Mucosa of gallbladder (tissue), 1 donor: Measurements from ENCODE around the gene NUP37. TPM values are rescaled to one million over a fixed set of nuclear protein-coding genes. Genes with fewer than 3 reads are reported as not detected.
"Not testable (repeated sequence)": the region's sequence is repeated elsewhere in the genome, so short reads cannot be mapped to it uniquely, and the experiment has no call there.

Source experiments
- DNase-seq: peaks from one replicate; pipeline ENCODE4 v3.0.0-alpha.2; 2020; ENCODE audit warnings: low spot score
- total RNA-seq: library from RNA; stranded (reverse); gene quantifications from one replicate; pipeline ENCODE4 v1.2.1, GENCODE V29; 2021
- donor health status: DM: no; HTN: no; CAD: no.

Gene NUP37
- total RNA-seq, 1 donor from 2014 or later = 13.6 TPM

GRCh38 chr12:102089228-102089835, 30.6 kb downstream of the NUP37 start:
- not testable (repeated sequence) for DNase-seq

GRCh38 chr12:102080842-102081241, 39.1 kb downstream of the NUP37 start:
- no peak for DNase-seq

GRCh38 chr12:102072092-102072491, 47.8 kb downstream of the NUP37 start:
- not testable (repeated sequence) for DNase-seq

GRCh38 chr12:102069707-102070106, 50.2 kb downstream of the NUP37 start:
- no peak for DNase-seq

- DNase-seq = no peak
These were observed 52.2 kb downstream of the NUP37 start for GRCh38 chr12:102067574-102068258.

- DNase-seq = no peak
These were observed 55.4 kb downstream of the NUP37 start for GRCh38 chr12:102064476-102064875.

- DNase-seq = no peak
These were observed 56.8 kb downstream of the NUP37 start for GRCh38 chr12:102063069-102063468.

GRCh38 chr12:102062419-102062806, 57.5 kb downstream of the NUP37 start:
- no peak for DNase-seq

GRCh38 chr12:102061560-102062418, 58.1 kb downstream of the NUP37 start, which contains the start of gene WASHC3:
TSS of gene WASHC3 (minus strand) at chr12:102061991. CDS start at chr12:102061962, 29 bp downstream.
- DNase-seq = peak; percentile 96

- DNase-seq = no peak
These were observed 58.8 kb downstream of the NUP37 start for GRCh38 chr12:102061096-102061559.

- DNase-seq = no peak
These were observed 60.6 kb downstream of the NUP37 start for GRCh38 chr12:102059343-102059742.

GRCh38 chr12:102054345-102054744, 65.6 kb downstream of the NUP37 start:
- DNase-seq = no peak

- no peak for DNase-seq
These were observed 66.9 kb downstream of the NUP37 start for GRCh38 chr12:102053062-102053349.

- no peak for DNase-seq
These were observed 67.5 kb downstream of the NUP37 start for GRCh38 chr12:102052192-102053061.

GRCh38 chr12:102051431-102051965, 68.4 kb downstream of the NUP37 start:
- DNase-seq = no peak

- no peak for DNase-seq
These were observed 69.1 kb downstream of the NUP37 start for GRCh38 chr12:102050660-102051430.

GRCh38 chr12:102043928-102044327, 76.0 kb downstream of the NUP37 start:
- no peak for DNase-seq

- no peak for DNase-seq
These were observed 85.7 kb downstream of the NUP37 start for GRCh38 chr12:102033991-102034745.

- DNase-seq = no peak
These were observed 88.1 kb downstream of the NUP37 start for GRCh38 chr12:102031852-102032251.

- no peak for DNase-seq
These were observed 90.8 kb downstream of the NUP37 start for GRCh38 chr12:102029141-102029540.
